Kidney (tissue), 14 donors: Measurements from ENCODE around the gene EHD3. TPM values are rescaled to one million over a fixed set of nuclear protein-coding genes. Genes with fewer than 3 reads are reported as not detected.
A peak's percentile ranks its signal among the peaks of the same experiment; 100 is the strongest.

Source experiments
- DNase-seq, 5 donors: peaks; one replicate each; pipeline ENCODE4 v3.0.0-alpha.2; 2013 to 2020
- FAIRE-seq: peaks from 2 replicates; lab custom pipeline; 2012; peaks lifted over from hg19 to GRCh38; lab: Jason Lieb, UNC
- H3K27ac ChIP-seq, 2 donors: one replicate each; pipeline ENCODE4 v1.7.0; 2013; ENCODE audit warnings: low read depth in 2 of 2, low read length in 2 of 2, inconsistent platforms in 1 of 2
- H3K27me3 ChIP-seq: one replicate; pipeline ENCODE4 v1.7.1; 2013; ENCODE audit warnings: low read length, inconsistent platforms; ENCODE audit not compliant: control insufficient read depth, insufficient read depth
- H3K36me3 ChIP-seq, 3 donors: one replicate each; pipeline versions ENCODE4 v1.7.0 to v1.7.1; 2013; ENCODE audit warnings: low read length in 3 of 3, control low read depth in 1 of 3, inconsistent platforms in 1 of 3; ENCODE audit not compliant: insufficient read depth in 3 of 3, control insufficient read depth in 2 of 3
- H3K4me1 ChIP-seq, 3 donors: one replicate each; pipeline versions ENCODE4 v1.7.0 to v1.7.1; 2013; ENCODE audit warnings: low read length in 3 of 3, inconsistent platforms in 1 of 3, low read depth in 1 of 3; ENCODE audit not compliant: control insufficient read depth in 2 of 3, insufficient read depth in 2 of 3
- H3K4me3 ChIP-seq, 3 donors: one replicate each; pipeline versions ENCODE4 v1.7.0 to v1.8.1; 2013; ENCODE audit warnings: low read length in 3 of 3, control low read depth in 1 of 3, inconsistent platforms in 1 of 3
- H3K9ac ChIP-seq, 3 donors: one replicate each; pipeline versions ENCODE4 v1.7.0 to v1.7.1; 2013; ENCODE audit warnings: low read length in 3 of 3, control low read depth in 1 of 3, inconsistent platforms in 1 of 3
- H3K9me3 ChIP-seq, 3 donors: one replicate each; pipeline versions ENCODE4 v1.7.0 to v1.7.1; 2013; ENCODE audit warnings: low read length in 3 of 3, control low read depth in 1 of 3, inconsistent platforms in 1 of 3; ENCODE audit not compliant: control insufficient read depth in 2 of 3, insufficient read depth in 1 of 3
- CTCF ChIP-seq: IDR thresholded peaks from 3 replicates; pipeline ENCODE4 v1.5.1; 2012; ENCODE audit warnings: mild to moderate bottlenecking, moderate library complexity, borderline replicate concordance; ENCODE audit not compliant: insufficient read depth; ENCODE audit errors: extremely low read depth
- intact Hi-C: fragments of 100-400 bp; cut with DNase I; formaldehyde crosslinking; loops from one replicate; pipeline ENCODE4 v1.11.1; 2022
- polyA plus RNA-seq: library from polyadenylated mRNA; stranded (reverse); fragments of 350-450 nt; fragmentation: Illumina TruSeq; extraction: RNeasy Lipid Tissue Mini Kit (QIAGEN cat#74804); gene quantifications from one replicate; pipeline ENCODE4 v1.2.3, GENCODE V29; 2014; ENCODE audit warnings: low read depth, low replicate concordance; ENCODE audit not compliant: insufficient read depth
- total RNA-seq: library from RNA; stranded (reverse); fragmentation: NEBNext Ultra II Directional; extraction: Animal tissue kit (Norgen Biotek cat#: 25700); gene quantifications from one replicate; pipeline ENCODE4 v1.2.1, GENCODE V29; 2021
- donor health status: control.
- donor health status: control.
- donor health status: control.
- donor health status: control.
- donor health status: control.
- donor health status: DM: yes; HTN: yes; CAD: no.
- donor health status: Normal renal cell carcinoma (clear cell type).

The EHD3 gene
- total and polyA plus RNA-seq, 2 donors from 2014 or later, result 9.5 to 45.3 TPM

DNA sequence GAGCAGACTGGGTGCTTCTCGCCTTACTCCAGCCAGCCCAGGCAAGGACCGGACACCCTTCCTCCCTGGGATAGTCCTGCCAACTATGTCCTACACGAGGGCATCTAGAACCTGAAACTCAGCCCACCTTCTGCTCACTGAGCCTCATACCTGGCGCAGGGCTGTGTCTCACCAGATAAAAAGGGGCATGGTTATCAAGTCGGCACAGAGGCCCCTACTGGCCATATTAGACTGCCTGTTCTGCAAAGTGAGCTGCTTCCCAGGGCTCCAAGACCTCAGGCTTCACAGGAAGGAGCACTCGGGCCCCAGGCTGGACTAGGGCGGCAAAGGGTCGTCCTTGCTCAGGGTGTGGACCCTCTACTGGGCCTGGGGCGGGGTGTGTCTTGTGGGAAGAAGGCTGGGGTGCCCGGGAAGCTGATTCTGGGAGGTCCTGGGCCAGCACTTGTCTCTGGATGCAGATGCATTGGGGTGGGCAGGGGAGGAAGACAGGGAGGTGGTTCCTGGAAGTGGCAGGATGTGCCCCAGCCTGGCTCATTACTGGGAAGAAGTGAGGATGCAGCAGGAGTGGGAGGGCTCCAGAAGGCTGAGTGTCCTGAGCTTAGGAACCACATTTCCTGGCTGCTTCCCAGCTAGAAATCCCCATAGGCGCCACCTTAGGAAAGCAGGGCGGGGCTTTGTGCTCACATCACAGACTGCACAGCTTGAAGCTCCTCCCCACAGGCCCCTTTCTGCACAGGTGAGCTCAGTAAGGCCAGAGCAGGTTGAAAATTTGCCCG, 19.6 kb downstream of the EHD3 start:
- DNase-seq (peak in 1 of 5 donors; percentile 29), FAIRE-seq (no peak)
- Histone ChIP-seq H3K27me3 (no peaks in the 10 kb centered on the region), H3K9ac (no peak overlapping the region), H3K4me1 (no peaks in the 10 kb centered on the region), H3K9me3 (no peaks in the 10 kb centered on the region), H3K27ac (no peak overlapping the region), H3K36me3 (peaks cover 0 to 10% (median 3%) of the 10 kb centered on the region in 3 donors), H3K4me3 (no peak overlapping the region)
- TF ChIP-seq CTCF, result no peak
- intact Hi-C loops, result no loop called here

GRCh38 chr2:31254237-31255203, 20.6 kb downstream of the EHD3 start:
- H3K9me3 ChIP-seq, result no peaks in the 10 kb centered on the region
- H3K4me1 ChIP-seq, result no peaks in the 10 kb centered on the region
- no peak overlapping the region for H3K27ac ChIP-seq
- peaks cover 0 to 3% (median 0%) of the 10 kb centered on the region in 3 donors for H3K36me3 ChIP-seq
- intact Hi-C loops, result no loop called here
- no peak overlapping the region for H3K9ac ChIP-seq
- no peak for TF ChIP-seq CTCF
- H3K4me3 ChIP-seq, result no peak overlapping the region
- no peak for DNase-seq
- FAIRE-seq, result no peak
- H3K27me3 ChIP-seq, result no peaks in the 10 kb centered on the region

DNA sequence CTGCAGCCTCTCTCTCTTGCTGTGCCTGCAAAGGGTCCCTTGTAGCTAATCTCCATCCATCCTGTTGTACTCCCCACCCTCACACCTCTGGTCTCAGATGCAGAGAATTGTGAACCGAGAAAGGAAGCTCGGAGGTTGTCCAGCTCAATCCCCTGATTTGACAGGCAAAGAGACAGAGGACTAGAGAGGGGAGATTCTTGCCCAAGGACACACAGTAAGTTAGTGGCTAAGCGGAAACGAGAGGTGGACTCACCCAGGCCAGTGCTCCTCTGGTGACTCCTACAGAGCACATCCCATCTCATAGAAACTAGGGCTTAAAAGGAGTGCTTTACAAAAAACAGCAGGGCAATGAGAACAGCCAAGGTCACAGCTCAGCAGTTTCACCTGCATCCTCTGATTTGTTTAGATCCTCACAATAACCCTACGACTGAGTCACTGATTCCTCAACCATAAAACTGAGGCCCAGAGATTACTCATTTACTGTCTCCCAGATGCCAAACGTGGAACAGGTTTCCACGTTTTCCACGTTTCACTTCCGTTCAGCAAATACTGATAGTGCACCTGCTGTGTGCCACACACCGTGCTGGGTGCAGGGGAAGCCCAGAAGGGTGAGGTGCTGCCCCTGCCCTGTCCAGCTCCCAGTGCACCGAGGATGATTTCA, 22.1 kb downstream of the EHD3 start:
- FAIRE-seq (no peak), DNase-seq (no peak)
- H3K4me3 ChIP-seq, result no peak overlapping the region
- no peaks in the 10 kb centered on the region for H3K4me1 ChIP-seq
- peaks cover 0 to 1% (median under 1%) of the 10 kb centered on the region in 3 donors for H3K36me3 ChIP-seq
- no peak overlapping the region for H3K9ac ChIP-seq
- no peaks in the 10 kb centered on the region for H3K9me3 ChIP-seq
- H3K27ac ChIP-seq, result no peak overlapping the region
- no peaks in the 10 kb centered on the region for H3K27me3 ChIP-seq
- TF ChIP-seq CTCF, result no peak
- intact Hi-C loops, result no loop called here
